CD8-positive, alpha-beta memory T cell (primary cell): ENCODE measurements around the gene LYVE1. TPM values are rescaled to one million over a fixed set of nuclear protein-coding genes. Genes with fewer than 3 reads are reported as not detected.

ENCODE experiments used
- CTCF ChIA-PET: fragments of 350-600 bp; sonication (Branson Sonifier 250); formaldehyde crosslinking; loops from one replicate; lab custom pipeline; 2021; ENCODE audit warnings: antibody characterized with exemption; lab: Charles Lee
- POLR2A ChIA-PET: fragments of 350-600 bp; sonication (Branson Sonifier 250); formaldehyde crosslinking; loops from one replicate; lab custom pipeline; 2021; ENCODE audit warnings: antibody characterized with exemption; lab: Charles Lee
- DNase-seq, 5 donors: peaks; one replicate each; pipeline versions ENCODE4 v3.0.0 to v3.0.0-alpha.2; 2020 to 2022; ENCODE audit warnings: mixed read lengths in 1 of 5
- H3K27ac ChIP-seq: one replicate; pipeline ENCODE4 v1.7.0; 2013; ENCODE audit warnings: low read depth, mild to moderate bottlenecking, low read length, moderate library complexity
- H3K27me3 ChIP-seq: 2 replicates; pipeline ENCODE4 v1.7.0; 2013; ENCODE audit warnings: low read length, mild to moderate bottlenecking; ENCODE audit not compliant: insufficient read depth, poor library complexity, severe bottlenecking
- H3K36me3 ChIP-seq: 2 replicates; pipeline ENCODE4 v1.7.0; 2013; ENCODE audit warnings: mild to moderate bottlenecking, low read length, moderate library complexity; ENCODE audit not compliant: insufficient read depth
- H3K4me1 ChIP-seq: 2 replicates; pipeline ENCODE4 v1.7.0; 2013; ENCODE audit warnings: mild to moderate bottlenecking, low read length, moderate library complexity; ENCODE audit not compliant: insufficient read depth
- H3K4me3 ChIP-seq: 2 replicates; pipeline ENCODE4 v1.7.0; 2013; ENCODE audit warnings: mild to moderate bottlenecking, low read length
- H3K9me3 ChIP-seq: 2 replicates; pipeline ENCODE4 v1.7.0; 2013; ENCODE audit warnings: mild to moderate bottlenecking, low read length
- H3K27ac Mint-ChIP-seq, 8 donors: one replicate each; pipeline ENCODE4 v1.8.0; 2020 to 2021; ENCODE audit warnings: mixed read lengths in 8 of 8, mild to moderate bottlenecking in 6 of 8, inconsistent platforms in 3 of 8, moderate library complexity in 3 of 8
- H3K27me3 Mint-ChIP-seq, 2 donors: one replicate each; pipeline ENCODE4 v1.8.0; 2020 to 2021; ENCODE audit warnings: mixed read lengths in 2 of 2, mild to moderate bottlenecking in 1 of 2, moderate library complexity in 1 of 2
- H3K36me3 Mint-ChIP-seq, 3 donors: one replicate each; pipeline ENCODE4 v1.8.0; 2020 to 2021; ENCODE audit warnings: mixed read lengths in 3 of 3, inconsistent platforms in 1 of 3, mild to moderate bottlenecking in 1 of 3
- H3K4me1 Mint-ChIP-seq, 3 donors: one replicate each; pipeline ENCODE4 v1.8.0; 2020 to 2021; ENCODE audit warnings: mixed read lengths in 3 of 3, inconsistent platforms in 1 of 3, mild to moderate bottlenecking in 1 of 3
- H3K4me3 Mint-ChIP-seq, 7 donors: one replicate each; pipeline ENCODE4 v1.8.0; 2020 to 2021; ENCODE audit warnings: mixed read lengths in 7 of 7, mild to moderate bottlenecking in 6 of 7, moderate library complexity in 4 of 7, inconsistent platforms in 2 of 7
- H3K9me3 Mint-ChIP-seq, 5 donors: one replicate each; pipeline ENCODE4 v1.8.0; 2020 to 2022; ENCODE audit warnings: mixed read lengths in 5 of 5, mild to moderate bottlenecking in 3 of 5, moderate library complexity in 2 of 5, inconsistent platforms in 1 of 5
- polyA plus RNA-seq: library from polyadenylated mRNA; unstranded; fragments of 300-500 nt; fragmentation: Illumina TruSeq; gene quantifications from one replicate; pipeline ENCODE4 v1.2.3, GENCODE V29; 2021
- total RNA-seq, 2 experiments: library from RNA; stranded (reverse); gene quantifications; one replicate each; pipeline ENCODE4 v1.2.3, GENCODE V29; 2021

LYVE1 gene
- total and polyA plus RNA-seq, 3 experiments from 2014 or later: not detected

DNA sequence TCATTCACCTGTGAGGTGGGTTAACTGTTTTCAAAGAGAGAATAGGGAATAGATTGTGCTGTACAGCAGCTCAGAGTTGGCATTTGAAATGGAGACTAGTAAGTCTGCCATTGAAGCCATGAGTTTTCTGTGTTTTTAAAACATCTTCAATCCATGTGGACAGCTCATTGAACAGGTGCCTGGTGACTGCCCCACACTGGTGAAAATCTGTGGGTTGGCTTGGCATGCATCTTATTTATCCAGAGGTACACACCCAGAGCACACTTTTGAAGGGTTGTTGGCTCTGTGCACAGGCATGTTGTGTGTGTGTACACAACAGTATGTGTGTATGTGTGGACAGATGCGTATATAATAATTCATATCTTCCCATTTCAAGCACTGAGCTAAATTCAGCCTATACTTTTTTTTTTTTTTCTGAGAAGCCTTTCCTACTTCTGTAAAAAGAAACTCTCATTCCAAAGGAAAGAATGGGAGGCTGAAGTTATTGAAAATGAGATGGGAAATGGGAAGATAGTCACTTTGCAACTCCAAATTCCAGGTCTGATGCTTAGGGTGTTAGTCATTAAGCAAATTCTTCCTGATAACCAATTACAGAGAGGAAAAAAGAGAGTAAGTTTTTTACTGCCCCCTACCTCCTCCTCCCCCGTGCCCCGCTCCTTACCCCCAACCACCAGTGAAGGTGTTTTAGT is 7.0 kb upstream of the LYVE1 start:
- Histone ChIP-seq H3K27me3 (no peaks in the 10 kb centered on the region), H3K4me3 (no peak overlapping the region), H3K27ac (no peak overlapping the region), H3K4me1 (no peaks in the 10 kb centered on the region), H3K36me3 (no peaks in the 10 kb centered on the region), H3K9me3 (no peaks in the 10 kb centered on the region)
- Mint-ChIP-seq H3K9me3 (no peaks in the 10 kb centered on the region), H3K27ac (no peak overlapping the region), H3K4me3 (no peak overlapping the region), H3K27me3 (peaks cover 7 to 26% of the 10 kb centered on the region in 2 donors), H3K36me3 (no peaks in the 10 kb centered on the region), H3K4me1 (no peaks in the 10 kb centered on the region)
- CTCF ChIA-PET: no interaction called here
- POLR2A ChIA-PET: no interaction called here
- DNase-seq: no peak

DNA sequence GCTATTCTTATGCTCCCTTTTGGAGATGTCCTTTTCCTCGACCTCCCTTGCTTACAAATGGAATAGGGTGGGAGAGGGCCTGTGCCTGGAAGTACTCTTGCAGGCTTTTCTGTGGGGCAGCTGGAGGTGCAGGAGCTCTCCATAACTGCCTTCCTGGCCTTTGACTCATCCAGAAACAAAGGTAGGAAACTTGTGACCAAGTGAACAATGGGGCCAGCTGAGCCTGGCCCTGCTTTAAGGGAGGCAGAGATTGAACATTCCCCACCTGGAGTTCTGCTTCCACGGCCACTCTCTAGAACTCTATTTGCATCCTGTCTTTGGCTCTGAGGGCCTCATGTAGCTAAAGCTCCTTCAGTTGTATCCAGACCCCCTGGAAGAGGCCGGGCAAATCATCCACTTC is 5.1 kb upstream of the LYVE1 start:
- Histone ChIP-seq H3K36me3 (no peaks in the 10 kb centered on the region), H3K4me1 (no peaks in the 10 kb centered on the region), H3K27me3 (no peaks in the 10 kb centered on the region), H3K9me3 (no peaks in the 10 kb centered on the region), H3K27ac (no peak overlapping the region), H3K4me3 (no peak overlapping the region)
- Mint-ChIP-seq H3K4me3 (no peak overlapping the region), H3K4me1 (no peaks in the 10 kb centered on the region), H3K9me3 (no peaks in the 10 kb centered on the region), H3K36me3 (no peaks in the 10 kb centered on the region), H3K27me3 (peaks cover 5 to 19% of the 10 kb centered on the region in 2 donors), H3K27ac (no peak overlapping the region)
- POLR2A ChIA-PET: no interaction called here
- CTCF ChIA-PET: no interaction called here
- no peak for DNase-seq

DNA sequence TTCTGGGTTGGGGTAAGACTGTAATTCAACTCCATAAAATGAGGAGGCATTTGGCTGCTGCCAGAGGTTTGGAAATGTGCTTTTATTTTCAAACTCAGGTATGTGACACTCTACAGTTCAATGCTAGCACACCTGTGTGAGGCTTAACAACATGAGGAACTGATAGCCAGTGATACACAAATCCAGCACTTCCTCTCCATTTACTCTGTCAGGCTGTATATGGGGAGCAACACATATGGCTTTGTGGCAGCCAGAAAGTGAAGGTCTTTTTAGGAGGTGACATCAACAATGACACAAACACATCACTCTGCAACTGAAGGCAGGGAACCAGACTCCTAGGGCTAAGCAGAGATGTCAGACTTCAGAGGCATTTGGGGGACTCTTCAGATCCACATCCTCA is 4.6 kb upstream of the LYVE1 start:
- no peaks in the 10 kb centered on the region for H3K4me1 Mint-ChIP-seq
- H3K9me3 Mint-ChIP-seq: no peaks in the 10 kb centered on the region
- H3K4me1 ChIP-seq: no peaks in the 10 kb centered on the region
- H3K9me3 ChIP-seq: no peaks in the 10 kb centered on the region
- no peak for DNase-seq
- no peak overlapping the region for H3K27ac Mint-ChIP-seq
- POLR2A ChIA-PET: no interaction called here
- H3K4me3 Mint-ChIP-seq: no peak overlapping the region
- CTCF ChIA-PET: no interaction called here
- no peaks in the 10 kb centered on the region for H3K36me3 Mint-ChIP-seq
- H3K27me3 ChIP-seq: no peaks in the 10 kb centered on the region
- H3K36me3 ChIP-seq: no peaks in the 10 kb centered on the region
- peaks cover 5 to 19% of the 10 kb centered on the region in 2 donors for H3K27me3 Mint-ChIP-seq
- no peak overlapping the region for H3K27ac ChIP-seq
- no peak overlapping the region for H3K4me3 ChIP-seq

DNA sequence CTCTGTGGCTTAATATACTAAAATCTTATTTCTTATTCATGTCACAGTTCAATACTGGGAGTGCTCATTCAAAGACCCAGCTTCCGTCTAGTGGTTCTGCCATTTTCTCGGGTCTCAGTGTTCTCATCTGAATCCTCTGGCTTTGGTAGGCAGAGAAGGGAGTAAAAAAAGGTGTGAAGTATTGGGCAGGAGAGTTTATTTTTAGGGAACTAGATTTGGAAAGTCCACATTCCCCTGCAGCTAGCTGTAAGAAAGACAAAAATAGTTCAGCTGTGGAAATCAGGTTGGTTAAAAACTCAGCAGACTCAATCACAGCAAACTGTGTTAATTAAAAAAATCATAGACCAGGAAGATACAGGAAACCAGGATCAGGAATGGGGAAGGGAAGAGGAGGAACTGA is 4.1 kb upstream of the LYVE1 start:
- Mint-ChIP-seq H3K9me3 (no peaks in the 10 kb centered on the region), H3K4me1 (no peaks in the 10 kb centered on the region), H3K27me3 (peaks cover 5 to 17% of the 10 kb centered on the region in 2 donors), H3K36me3 (no peaks in the 10 kb centered on the region), H3K4me3 (no peak overlapping the region), H3K27ac (no peak overlapping the region)
- no peaks in the 10 kb centered on the region for H3K27me3 ChIP-seq
- no peak overlapping the region for H3K27ac ChIP-seq
- H3K4me1 ChIP-seq: no peaks in the 10 kb centered on the region
- ChIA-PET POLR2A (no interaction called here), CTCF (no interaction called here)
- DNase-seq: no peak
- H3K9me3 ChIP-seq: no peaks in the 10 kb centered on the region
- no peaks in the 10 kb centered on the region for H3K36me3 ChIP-seq
- no peak overlapping the region for H3K4me3 ChIP-seq

DNA sequence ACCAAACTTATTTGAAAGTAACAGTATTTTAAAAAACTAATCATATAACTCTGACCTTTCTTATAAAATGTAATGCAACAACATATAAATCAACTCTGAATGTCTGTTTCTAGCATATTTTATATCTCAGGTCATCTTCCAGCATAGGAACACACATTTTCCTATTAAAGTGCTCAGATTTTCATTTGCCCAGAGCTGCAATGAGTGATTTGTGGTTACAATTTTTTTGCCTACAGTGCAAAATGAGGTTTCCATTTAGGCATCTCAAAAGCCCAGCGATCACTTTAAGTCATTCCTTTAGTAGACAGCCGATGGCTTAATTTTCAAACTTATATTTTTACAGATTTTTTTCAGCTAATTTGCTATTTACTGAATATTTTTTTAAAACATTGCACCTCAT is 1.0 kb downstream of the LYVE1 start:
- Histone ChIP-seq H3K27me3 (no peaks in the 10 kb centered on the region), H3K36me3 (no peaks in the 10 kb centered on the region), H3K4me1 (no peaks in the 10 kb centered on the region), H3K4me3 (no peak overlapping the region), H3K27ac (no peak overlapping the region), H3K9me3 (no peaks in the 10 kb centered on the region)
- ChIA-PET POLR2A (no interaction called here), CTCF (no interaction called here)
- Mint-ChIP-seq H3K9me3 (no peaks in the 10 kb centered on the region), H3K4me1 (no peaks in the 10 kb centered on the region), H3K27ac (no peak overlapping the region), H3K27me3 (peaks cover 4 to 14% of the 10 kb centered on the region in 2 donors), H3K36me3 (no peaks in the 10 kb centered on the region), H3K4me3 (no peak overlapping the region)
- no peak for DNase-seq

DNA sequence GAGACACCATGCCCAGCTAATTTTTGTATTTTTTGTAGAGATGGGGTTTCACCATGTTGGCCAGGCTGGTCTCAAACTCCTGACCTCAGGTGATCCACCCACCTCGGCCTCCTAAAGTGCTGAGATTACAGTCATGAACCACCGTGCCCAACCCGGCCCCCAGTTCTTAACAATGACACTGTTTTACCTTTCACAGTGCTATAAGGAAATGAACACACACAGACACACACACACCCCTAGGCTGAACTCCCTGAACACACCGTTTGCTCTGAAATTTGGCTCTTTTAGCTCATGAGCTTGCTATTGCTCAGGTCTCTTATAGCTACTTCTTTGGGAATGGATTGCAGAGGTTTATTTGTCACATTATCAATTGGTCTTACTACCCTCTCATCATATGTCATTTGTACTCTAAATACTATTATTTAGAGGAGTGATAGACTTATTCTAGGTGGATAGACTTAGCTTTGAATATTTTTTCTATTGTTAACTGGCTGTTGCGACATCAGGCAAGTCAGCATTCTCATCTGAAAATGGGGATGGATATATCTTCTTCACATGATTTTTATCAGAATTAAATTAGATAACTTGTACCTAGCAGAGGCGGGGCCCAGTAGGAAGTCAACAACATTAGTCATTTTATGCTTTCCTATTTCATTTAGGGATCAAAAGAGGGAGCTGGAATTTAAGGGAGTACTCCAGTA is 2.1 kb downstream of the LYVE1 start:
- Histone ChIP-seq H3K27ac (no peak overlapping the region), H3K36me3 (no peaks in the 10 kb centered on the region), H3K4me1 (no peaks in the 10 kb centered on the region), H3K9me3 (no peaks in the 10 kb centered on the region), H3K27me3 (no peaks in the 10 kb centered on the region), H3K4me3 (no peak overlapping the region)
- peaks cover 4 to 7% of the 10 kb centered on the region in 2 donors for H3K27me3 Mint-ChIP-seq
- H3K9me3 Mint-ChIP-seq: no peaks in the 10 kb centered on the region
- no peaks in the 10 kb centered on the region for H3K36me3 Mint-ChIP-seq
- no peak overlapping the region for H3K27ac Mint-ChIP-seq
- POLR2A ChIA-PET: no interaction called here
- no peaks in the 10 kb centered on the region for H3K4me1 Mint-ChIP-seq
- no peak overlapping the region for H3K4me3 Mint-ChIP-seq
- CTCF ChIA-PET: no interaction called here
- no peak for DNase-seq

DNA sequence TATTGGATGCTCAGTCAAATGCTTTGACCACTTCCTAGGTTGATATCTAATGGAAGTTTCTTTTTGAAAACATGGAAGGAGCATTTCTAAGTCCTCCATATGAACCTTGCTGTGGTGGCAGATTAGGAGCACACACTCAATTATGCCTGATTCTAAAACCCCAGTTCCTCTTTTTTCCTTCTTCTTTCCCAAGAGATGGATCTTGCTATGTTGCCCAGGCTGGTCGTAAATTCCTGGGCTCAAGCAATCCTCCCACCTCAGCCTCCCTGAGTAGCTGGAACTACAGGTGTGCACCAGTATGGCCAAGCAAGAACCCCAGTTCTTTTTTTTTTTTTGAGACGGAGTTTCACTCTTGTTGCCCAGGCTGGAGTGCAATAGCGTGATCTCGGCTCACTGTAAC is 3.0 kb downstream of the LYVE1 start:
- Mint-ChIP-seq H3K27me3 (peaks cover 4% of the 10 kb centered on the region in 2 donors), H3K4me1 (no peaks in the 10 kb centered on the region), H3K27ac (no peak overlapping the region), H3K36me3 (no peaks in the 10 kb centered on the region), H3K4me3 (no peak overlapping the region), H3K9me3 (no peaks in the 10 kb centered on the region)
- Histone ChIP-seq H3K4me3 (no peak overlapping the region), H3K27me3 (no peaks in the 10 kb centered on the region), H3K4me1 (no peaks in the 10 kb centered on the region), H3K27ac (no peak overlapping the region), H3K36me3 (no peaks in the 10 kb centered on the region), H3K9me3 (no peaks in the 10 kb centered on the region)
- ChIA-PET CTCF (no interaction called here), POLR2A (no interaction called here)
- no peak for DNase-seq

DNA sequence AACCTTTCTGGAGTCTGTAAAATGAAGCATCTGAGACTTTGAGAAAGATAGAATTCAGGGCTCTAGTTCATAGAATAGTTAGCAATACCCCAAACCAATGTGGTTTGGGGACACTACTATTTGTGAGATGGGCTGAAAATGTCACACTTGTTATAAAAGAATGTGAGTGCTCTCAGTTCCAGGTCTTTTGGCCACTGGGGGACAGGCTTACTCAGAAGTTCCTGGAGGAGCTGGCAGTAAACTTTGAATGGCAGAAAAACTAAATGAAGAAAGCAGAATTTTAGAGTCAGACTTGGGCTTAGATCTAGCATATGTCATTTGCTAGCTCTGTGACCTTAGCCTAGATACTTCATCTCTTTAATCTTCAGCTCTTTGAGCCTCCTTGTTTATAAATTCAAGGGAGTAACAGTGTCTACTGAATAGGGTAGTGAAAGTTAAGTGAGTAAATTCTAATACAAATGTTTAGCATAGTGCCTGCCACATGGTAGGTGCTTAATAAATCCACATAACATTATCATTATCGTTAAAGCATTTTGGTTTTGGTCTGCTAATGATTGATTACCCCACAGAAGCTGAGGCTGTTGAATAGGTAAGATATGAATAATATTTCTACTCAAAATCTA is 3.7 kb downstream of the LYVE1 start:
- no peaks in the 10 kb centered on the region for H3K27me3 ChIP-seq
- POLR2A ChIA-PET: no interaction called here
- Mint-ChIP-seq H3K9me3 (no peaks in the 10 kb centered on the region), H3K36me3 (no peaks in the 10 kb centered on the region), H3K27ac (no peak overlapping the region), H3K27me3 (peaks cover 4% of the 10 kb centered on the region in 2 donors), H3K4me1 (no peaks in the 10 kb centered on the region), H3K4me3 (no peak overlapping the region)
- H3K4me3 ChIP-seq: no peak overlapping the region
- no peak overlapping the region for H3K27ac ChIP-seq
- H3K9me3 ChIP-seq: no peaks in the 10 kb centered on the region
- H3K4me1 ChIP-seq: no peaks in the 10 kb centered on the region
- CTCF ChIA-PET: no interaction called here
- no peaks in the 10 kb centered on the region for H3K36me3 ChIP-seq
- no peak for DNase-seq
